ENCODE data around the gene MROH2A.

MROH2A gene

GRCh38 chr2:233799087-233799665, 21.0 kb downstream of the MROH2A start:
- no peak for DNase-seq (ENCODE audit: low spot score)

DNA sequence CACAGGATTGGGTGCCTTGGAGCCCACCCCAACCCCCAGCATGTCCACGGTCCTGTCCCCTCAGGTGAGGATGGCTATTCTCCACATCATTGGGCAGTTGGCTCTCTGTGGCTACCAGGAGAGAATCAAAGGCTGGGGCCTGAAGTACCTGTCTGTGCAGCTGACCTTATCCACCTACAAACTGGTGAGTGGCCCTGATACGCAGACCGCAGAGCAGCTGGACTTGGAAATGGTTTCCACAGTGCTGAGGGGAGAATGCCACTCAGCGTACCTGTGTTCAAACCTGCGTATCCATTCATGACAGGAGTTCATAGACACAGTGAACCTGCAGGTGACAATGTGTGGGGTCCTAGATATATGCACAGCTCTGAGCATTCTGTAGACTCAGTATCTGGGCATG, 21.6 kb downstream of the MROH2A start:
- DNase-seq (ENCODE audit: low spot score): no peak

DNA sequence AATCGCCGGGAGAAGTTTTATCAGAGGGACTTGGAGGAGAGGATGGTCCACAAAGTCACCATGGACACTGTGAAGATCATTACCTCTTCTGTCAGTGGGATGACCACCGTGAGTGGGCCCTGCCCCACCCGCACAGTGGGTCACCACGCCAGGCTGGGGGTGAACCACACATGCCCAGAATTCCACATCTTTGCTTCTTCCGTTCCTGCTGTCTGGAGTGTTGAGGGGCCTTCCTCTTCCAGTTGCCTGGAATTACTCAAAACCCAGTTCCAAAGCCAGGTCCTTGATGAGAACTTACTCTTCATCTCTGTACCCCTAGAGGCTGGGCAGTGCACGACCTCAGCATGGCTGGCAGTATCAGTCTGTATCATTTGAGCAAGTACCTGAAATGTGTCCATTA, 22.1 kb downstream of the MROH2A start:
- DNase-seq (ENCODE audit: low spot score): no peak

GRCh38 chr2:233801357-233802131, 23.4 kb downstream of the MROH2A start:
- DNase-seq (ENCODE audit: low spot score): no peak

- DNase-seq (ENCODE audit: low spot score): no peak
These were observed 24.1 kb downstream of the MROH2A start for GRCh38 chr2:233802132-233802815.

GRCh38 chr2:233803292-233803911, 25.3 kb downstream of the MROH2A start:
- DNase-seq (ENCODE audit: low spot score): no peak

- no peak for DNase-seq (ENCODE audit: low spot score)
These were observed 25.9 kb downstream of the MROH2A start for GRCh38 chr2:233803994-233804393.

DNA sequence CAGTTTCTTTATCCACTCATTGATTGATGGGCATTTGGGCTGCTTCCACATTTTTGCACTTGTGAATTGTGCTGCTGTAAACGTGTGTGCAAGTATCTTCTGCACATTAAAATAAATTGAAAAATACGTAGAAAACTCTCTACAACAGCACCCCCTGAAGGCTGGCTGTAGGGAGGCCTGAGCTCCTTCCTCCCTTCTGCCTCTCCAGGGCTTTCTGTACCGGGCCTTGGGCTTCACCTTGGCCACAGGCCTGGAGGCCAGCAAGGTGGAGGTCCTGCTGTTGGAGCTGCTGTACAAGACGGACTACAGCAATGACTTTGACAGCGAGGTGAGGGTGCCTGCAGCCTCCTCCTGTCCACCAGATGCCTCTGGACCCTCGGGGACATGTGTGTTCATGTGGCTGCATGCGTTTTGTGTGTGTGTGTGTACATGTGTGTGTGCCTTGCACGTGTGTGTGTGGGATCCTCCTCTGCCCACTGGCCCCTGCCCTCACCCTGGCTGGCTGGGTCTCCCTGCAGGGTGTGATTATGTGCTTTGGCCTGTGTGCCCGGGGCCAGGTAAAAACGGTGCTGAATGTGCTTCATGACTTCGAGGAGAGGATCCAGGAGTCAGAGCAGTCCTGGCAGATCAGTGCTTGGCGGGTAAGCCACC, 29.2 kb downstream of the MROH2A start:
- no peak for DNase-seq (ENCODE audit: low spot score)

DNA sequence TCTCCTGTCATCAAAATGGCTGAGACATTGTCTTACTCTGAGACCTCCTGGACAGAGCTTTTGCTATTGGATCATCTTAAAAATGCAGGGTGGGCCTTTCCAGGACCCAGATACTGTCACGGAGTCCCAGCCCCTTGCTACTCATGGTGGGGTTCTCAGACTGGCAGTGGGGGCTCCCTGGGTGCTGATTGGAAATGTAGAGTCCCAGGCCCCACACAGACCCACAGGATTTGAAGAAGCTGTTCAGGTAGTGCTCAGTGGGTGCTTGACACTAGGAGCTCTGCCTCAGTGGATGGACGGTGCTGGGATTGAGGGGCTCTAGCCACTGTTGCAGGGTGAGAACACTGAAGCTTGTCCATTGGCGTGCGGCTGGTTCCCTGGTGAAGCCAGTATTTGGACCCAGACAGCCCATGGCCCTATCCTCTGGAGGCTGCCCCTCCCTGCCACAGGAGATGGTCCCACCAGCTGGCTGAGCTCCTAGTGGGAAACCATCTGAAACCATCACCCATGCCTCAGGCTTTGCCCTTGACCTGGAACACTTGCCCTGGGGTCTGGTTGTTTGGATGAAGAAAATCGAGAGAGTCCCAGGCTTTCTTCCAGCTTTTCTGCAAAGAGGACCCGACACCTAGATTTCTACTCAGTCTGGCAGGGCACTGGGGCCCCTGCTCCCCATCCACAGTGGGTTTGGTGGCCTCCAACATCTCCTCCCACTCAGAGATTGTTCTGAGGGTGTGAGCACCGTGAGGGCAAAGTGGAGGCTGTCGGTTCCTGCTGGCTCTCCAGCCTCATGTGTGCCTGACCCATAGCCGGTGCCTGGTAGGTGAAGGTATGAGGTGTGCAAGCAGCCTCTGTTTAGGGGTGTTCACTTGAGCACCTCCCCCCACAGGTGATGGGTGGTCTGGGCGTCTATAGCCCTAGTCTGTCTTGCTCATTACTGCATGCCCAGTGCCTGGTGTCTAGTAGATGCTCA, 30.1 kb downstream of the MROH2A start:
- DNase-seq (ENCODE audit: low spot score): no peak

DNA sequence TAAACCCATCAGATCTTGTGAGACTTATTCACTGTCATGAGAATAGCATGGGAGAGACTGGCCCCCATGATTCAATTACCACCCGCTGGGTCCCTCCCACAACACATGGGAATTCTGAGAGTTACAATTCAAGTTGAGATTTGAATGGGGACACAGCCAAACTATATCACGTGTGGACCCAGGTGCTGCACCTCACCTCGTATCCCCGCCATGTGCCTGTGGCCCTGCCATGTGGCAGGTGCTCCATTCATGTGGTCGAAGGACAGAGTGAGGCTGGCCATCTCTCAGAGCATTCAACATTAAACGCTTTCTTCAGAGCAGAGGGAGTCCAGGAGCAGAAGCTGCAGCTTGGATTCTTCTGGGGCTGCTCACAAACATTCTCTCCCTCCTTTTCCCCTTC, 32.3 kb downstream of the MROH2A start:
- no peak for DNase-seq (ENCODE audit: low spot score)

DNA sequence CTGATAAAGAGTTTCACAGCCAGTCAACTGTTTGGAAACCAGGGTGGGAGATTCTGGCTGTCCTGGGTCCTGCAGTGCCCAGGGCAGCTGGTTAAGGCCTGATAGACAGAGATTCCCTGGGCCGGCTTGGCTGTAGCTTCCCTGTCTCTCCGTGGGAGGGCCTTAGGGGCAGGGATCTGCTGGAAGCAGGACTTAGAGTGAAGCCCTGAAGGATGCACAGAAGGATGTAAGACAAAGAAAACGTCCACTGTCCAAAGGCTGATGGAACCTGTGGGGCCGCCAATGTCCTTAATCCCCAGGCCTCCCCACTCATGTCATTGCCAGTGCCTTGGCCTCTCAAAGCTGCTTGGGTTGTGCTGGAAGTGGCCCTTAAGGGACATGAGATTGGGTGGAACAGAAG, 33.0 kb downstream of the MROH2A start:
- DNase-seq (ENCODE audit: low spot score): no peak

- no peak for DNase-seq (ENCODE audit: low spot score)
These were observed 33.6 kb downstream of the MROH2A start for GRCh38 chr2:233811732-233812131.

DNA sequence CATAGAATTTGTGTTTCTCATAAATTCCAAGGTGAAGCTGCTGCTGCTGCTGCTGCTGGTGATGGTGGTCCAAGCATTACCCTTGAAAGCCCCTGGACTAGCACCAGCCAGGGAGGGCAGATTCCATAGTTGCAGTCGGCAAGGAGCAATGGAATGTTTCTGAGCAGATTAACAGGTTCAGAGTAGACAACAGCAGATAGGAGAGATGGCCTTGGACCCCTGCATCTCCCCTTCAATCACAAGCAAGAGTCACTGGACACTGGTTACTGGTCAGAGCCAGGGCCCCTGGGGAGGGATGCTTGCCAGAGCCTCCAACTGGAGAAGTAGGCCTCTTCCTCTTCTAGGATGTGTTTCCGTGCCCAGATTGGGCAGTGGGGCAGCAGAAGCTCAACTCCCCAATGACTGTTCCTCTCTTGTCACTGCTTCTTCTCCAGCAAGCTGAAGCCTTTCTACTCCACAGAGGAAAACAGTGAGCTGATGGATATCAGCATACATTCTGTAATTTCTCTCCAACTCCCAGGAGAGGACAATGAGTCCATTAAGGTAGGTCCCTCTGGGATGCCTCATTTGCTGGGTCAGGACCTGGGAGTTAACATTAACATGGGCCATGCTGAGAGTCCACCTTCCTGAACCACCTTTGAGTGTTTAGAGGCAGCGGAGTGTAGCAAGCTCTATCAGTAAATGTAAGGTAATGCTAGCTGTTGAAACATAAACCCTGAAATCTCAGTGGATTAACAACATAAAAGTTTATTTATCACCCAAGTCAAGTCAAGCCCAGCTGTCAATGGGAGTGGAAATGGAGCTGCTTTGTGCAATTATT, 35.3 kb downstream of the MROH2A start:
- DNase-seq (ENCODE audit: low spot score): no peak

GRCh38 chr2:233814056-233814835, 36.1 kb downstream of the MROH2A start:
- DNase-seq (ENCODE audit: low spot score): no peak

DNA sequence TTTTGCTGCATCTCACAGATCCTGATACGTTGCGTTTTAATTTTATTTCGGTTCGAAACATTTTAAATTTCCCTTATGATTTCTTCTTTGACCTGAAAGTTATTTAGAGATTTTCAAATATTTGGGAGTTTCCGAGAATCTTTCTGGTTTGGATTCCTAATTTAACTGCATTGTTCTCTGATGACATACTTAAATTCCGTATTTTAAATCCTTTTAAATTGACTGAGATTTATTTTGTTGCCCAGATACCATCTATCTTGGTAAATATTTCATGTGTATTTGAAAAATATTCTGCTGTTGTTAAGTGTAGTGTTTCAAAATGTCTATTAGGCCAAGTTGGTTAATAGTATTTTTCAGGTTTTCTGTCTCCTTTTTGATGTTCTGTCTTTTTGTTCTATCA, 37.7 kb downstream of the MROH2A start:
- DNase-seq (ENCODE audit: low spot score): no peak

GRCh38 chr2:233816334-233816733, 38.2 kb downstream of the MROH2A start:
- peak; percentile 56 for DNase-seq (ENCODE audit: low spot score)

- DNase-seq (ENCODE audit: low spot score): peak; percentile 35
These were observed 38.6 kb downstream of the MROH2A start for GRCh38 chr2:233816771-233817170.

DNA sequence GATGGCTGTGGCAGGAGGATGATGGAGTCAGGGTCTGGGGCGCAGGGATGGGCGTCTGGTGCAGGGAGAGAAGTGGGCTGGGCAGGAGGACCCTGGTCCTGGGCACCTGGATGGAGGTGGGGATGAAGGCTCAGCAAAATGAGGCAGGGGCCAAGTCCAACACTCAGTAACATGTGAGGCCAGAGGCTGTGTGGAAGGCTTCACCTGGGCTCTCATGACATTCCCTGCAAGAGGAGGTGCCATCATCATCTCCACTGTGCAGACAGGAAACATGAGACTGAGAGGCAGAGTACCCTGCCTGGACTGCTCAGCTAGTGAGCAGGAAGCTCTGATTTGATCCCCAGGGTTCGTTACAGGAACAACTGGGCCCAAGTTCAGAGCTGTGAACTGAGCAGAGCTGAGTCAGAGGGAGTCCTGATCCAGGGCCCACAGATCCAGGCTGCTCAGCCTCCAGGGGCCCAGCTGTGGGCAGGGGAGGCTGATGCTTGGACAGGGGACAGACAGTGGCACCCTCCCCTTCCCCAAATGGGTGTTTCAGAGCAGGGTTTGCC, 39.3 kb downstream of the MROH2A start:
- DNase-seq (ENCODE audit: low spot score): no peak
